HEK293T (cell line): Measurements from ENCODE around the gene KCNK7.

Experiments
- ELF4 ChIP-seq: fragments of 450-650 bp; IDR thresholded peaks from 2 replicates; pipeline ENCODE4 v1.6.1; 2017; ENCODE audit warnings: antibody characterized with exemption
- TF ChIP-seq, protein P1 (sequence below): fragments of 450-650 bp; IDR thresholded peaks from 2 replicates; pipeline ENCODE4 v1.6.1; 2016

DNA sequence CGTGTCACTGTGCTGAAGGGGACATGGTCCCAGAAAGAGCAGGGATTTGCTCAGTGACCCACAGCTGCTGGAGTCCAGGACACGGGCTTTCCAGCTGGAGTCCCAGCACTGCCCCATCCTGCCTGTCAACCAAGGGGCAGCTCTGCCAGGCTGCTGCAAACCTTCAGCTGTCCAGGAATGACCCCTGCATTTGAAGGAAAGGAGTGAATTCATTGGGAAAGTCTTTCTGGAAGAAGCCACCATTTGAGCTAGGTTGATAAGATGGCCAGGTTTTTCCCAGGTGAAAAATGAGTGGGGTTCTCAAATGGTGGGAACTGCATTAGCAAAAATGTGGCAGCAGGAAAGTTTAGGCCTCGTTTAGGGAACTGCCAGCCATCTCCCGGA, 9.4 kb downstream of the KCNK7 start:
- TF ChIP-seq, protein P1, sequence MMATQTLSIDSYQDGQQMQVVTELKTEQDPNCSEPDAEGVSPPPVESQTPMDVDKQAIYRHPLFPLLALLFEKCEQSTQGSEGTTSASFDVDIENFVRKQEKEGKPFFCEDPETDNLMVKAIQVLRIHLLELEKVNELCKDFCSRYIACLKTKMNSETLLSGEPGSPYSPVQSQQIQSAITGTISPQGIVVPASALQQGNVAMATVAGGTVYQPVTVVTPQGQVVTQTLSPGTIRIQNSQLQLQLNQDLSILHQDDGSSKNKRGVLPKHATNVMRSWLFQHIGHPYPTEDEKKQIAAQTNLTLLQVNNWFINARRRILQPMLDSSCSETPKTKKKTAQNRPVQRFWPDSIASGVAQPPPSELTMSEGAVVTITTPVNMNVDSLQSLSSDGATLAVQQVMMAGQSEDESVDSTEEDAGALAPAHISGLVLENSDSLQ, result no peak
- no peak for TF ChIP-seq ELF4
